HAP-1 (cell line): ENCODE measurements around the gene HOXD13.

Experiments used
- DNase-seq, 2 experiments: peaks; one replicate each; pipeline ENCODE4 v3.0.0-alpha.2; 2016 to 2020; ENCODE audit warnings: low spot score in 2 of 2
- H3K27me3 ChIP-seq: fragments of 250-450 bp; sonication (Bioruptor Pico); 2 replicates; pipeline ENCODE4 v1.5.1; 2020; ENCODE audit warnings: low read depth, mild to moderate bottlenecking, moderate library complexity
- H3K36me3 ChIP-seq: fragments of 250-450 bp; sonication (Bioruptor Pico); replicated peaks from 2 replicates; pipeline ENCODE4 v1.5.1; 2020; ENCODE audit warnings: mild to moderate bottlenecking
- H3K4me1 ChIP-seq: fragments of 250-450 bp; sonication (Bioruptor Pico); 2 replicates; pipeline ENCODE4 v1.5.1; 2020; ENCODE audit warnings: mild to moderate bottlenecking
- H3K4me3 ChIP-seq: fragments of 250-450 bp; sonication (Bioruptor Pico); 2 replicates; pipeline ENCODE4 v1.5.1; 2020; ENCODE audit warnings: mild to moderate bottlenecking, moderate library complexity
- H3K9me3 ChIP-seq: fragments of 250-450 bp; sonication (Bioruptor Pico); 2 replicates; pipeline ENCODE4 v1.5.1; 2020; ENCODE audit warnings: mild to moderate bottlenecking, moderate library complexity
- in situ Hi-C: fragments of 300-500 bp; cut with MboI; formaldehyde crosslinking; loops from 3 replicates; pipeline ENCODE4 v1.14.3; 2020; ENCODE audit warnings: low sequenced_read_pairs, inconsistent platforms, mixed read lengths

HOXD13 gene

DNA sequence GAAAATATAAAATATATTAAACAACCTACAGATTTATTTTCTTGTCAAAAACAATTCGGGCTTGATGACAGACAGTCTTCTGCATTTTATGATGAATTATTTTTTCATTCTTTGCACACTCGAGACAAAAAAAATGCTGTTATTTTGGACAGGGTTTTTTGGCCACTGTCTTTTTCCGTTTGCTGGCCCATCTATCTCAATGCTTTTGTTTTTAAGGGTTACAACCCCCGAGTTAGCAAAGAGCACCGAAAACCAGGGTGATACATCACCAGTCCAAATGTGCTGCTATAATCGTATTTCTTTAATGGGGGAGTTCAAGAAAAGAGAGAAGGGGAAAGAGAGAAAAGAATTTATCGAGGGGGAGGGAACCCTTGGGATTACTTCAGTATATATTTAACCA, 16.5 kb upstream of the HOXD13 start:
- in situ Hi-C loops, result loop anchor here (25.0 kb wide), 2 partner anchors 1039 to 1364 kb away; no protein-coding TSS in a partner anchor
- DNase-seq, result no peak
- H3K9me3 ChIP-seq, result peaks cover 5% of the 10 kb centered on the region
- no peak overlapping the region for H3K4me3 ChIP-seq
- no peaks in the 10 kb centered on the region for H3K36me3 ChIP-seq
- H3K4me1 ChIP-seq, result peaks cover 8% of the 10 kb centered on the region
- peaks cover 89% of the 10 kb centered on the region for H3K27me3 ChIP-seq

DNA sequence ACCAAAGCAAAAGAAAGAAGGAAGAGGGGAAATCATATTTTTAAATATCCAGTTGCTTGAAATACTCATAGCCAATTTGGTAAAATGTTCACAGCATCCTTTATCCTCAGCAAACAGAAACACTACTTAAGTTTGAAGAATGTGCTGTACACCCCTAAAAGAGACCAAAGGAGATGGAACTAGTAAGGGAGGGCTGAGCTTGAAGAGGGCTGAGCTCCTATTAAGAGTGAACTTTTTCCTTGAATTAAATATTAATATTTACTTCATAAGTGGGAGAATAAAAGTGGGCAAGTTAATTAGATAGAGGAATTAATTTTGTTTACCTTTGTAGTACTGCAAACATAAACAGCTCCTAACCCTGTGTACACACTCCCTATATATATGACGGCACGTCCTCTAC, 15.7 kb upstream of the HOXD13 start:
- peaks cover 89% of the 10 kb centered on the region for H3K27me3 ChIP-seq
- DNase-seq, result no peak
- in situ Hi-C loops, result loop anchor here (25.0 kb wide), 2 partner anchors 1039 to 1364 kb away; no protein-coding TSS in a partner anchor
- peaks cover 8% of the 10 kb centered on the region for H3K4me1 ChIP-seq
- peaks cover 12% of the 10 kb centered on the region for H3K9me3 ChIP-seq
- no peaks in the 10 kb centered on the region for H3K36me3 ChIP-seq
- H3K4me3 ChIP-seq, result no peak overlapping the region

- H3K4me3 ChIP-seq, result no peak overlapping the region; the same call in 1 of the 2 replicates
- H3K36me3 ChIP-seq, result no peaks in the 10 kb centered on the region
- H3K4me1 ChIP-seq, result peaks cover 3% of the 10 kb centered on the region; the same call in 1 of the 2 replicates
- in situ Hi-C loops, result loop anchor here (25.0 kb wide), 2 partner anchors 1041 to 1366 kb away; no protein-coding TSS in a partner anchor
- no peak for DNase-seq
- H3K27me3 ChIP-seq, result peaks cover 92% of the 10 kb centered on the region
- peaks cover 19% of the 10 kb centered on the region for H3K9me3 ChIP-seq
Observed at GRCh38 chr2:176078541-176079284, 13.8 kb upstream of the HOXD13 start.

- peaks cover 19% of the 10 kb centered on the region for H3K9me3 ChIP-seq
- no peak for DNase-seq
- in situ Hi-C loops, result loop anchor here (25.0 kb wide), 2 partner anchors 1042 to 1367 kb away; no protein-coding TSS in a partner anchor
- H3K4me3 ChIP-seq, result peak overlapping the region; percentile 19
- peaks cover 91% of the 10 kb centered on the region for H3K27me3 ChIP-seq
- no peaks in the 10 kb centered on the region for H3K36me3 ChIP-seq
- H3K4me1 ChIP-seq, result peaks cover 3% of the 10 kb centered on the region; the same call in 1 of the 2 replicates
Observed at GRCh38 chr2:176079285-176079830, 13.2 kb upstream of the HOXD13 start.

- Histone ChIP-seq H3K27me3 (peaks cover 91% of the 10 kb centered on the region), H3K9me3 (peaks cover 19% of the 10 kb centered on the region), H3K4me3 (peak overlapping the region; percentile 19), H3K4me1 (peaks cover 3% of the 10 kb centered on the region; the same call in 1 of the 2 replicates), H3K36me3 (no peaks in the 10 kb centered on the region)
- in situ Hi-C loops, result loop anchor here (25.0 kb wide), 2 partner anchors 1043 to 1368 kb away; no protein-coding TSS in a partner anchor
- peak; percentile 80 to 89 for DNase-seq
Observed at GRCh38 chr2:176079831-176080539, 12.5 kb upstream of the HOXD13 start.

GRCh38 chr2:176080540-176081375, 11.8 kb upstream of the HOXD13 start:
- no peaks in the 10 kb centered on the region for H3K36me3 ChIP-seq
- in situ Hi-C loops, result loop anchor here (25.0 kb wide), 2 partner anchors 1043 to 1368 kb away; no protein-coding TSS in a partner anchor
- peak in 1 of 2 experiments; percentile 48 for DNase-seq
- H3K9me3 ChIP-seq, result peaks cover 19% of the 10 kb centered on the region
- peaks cover 3% of the 10 kb centered on the region; the same call in 1 of the 2 replicates for H3K4me1 ChIP-seq
- H3K4me3 ChIP-seq, result peak overlapping the region; percentile 11; the same call in 1 of the 2 replicates
- peaks cover 91% of the 10 kb centered on the region for H3K27me3 ChIP-seq

DNA sequence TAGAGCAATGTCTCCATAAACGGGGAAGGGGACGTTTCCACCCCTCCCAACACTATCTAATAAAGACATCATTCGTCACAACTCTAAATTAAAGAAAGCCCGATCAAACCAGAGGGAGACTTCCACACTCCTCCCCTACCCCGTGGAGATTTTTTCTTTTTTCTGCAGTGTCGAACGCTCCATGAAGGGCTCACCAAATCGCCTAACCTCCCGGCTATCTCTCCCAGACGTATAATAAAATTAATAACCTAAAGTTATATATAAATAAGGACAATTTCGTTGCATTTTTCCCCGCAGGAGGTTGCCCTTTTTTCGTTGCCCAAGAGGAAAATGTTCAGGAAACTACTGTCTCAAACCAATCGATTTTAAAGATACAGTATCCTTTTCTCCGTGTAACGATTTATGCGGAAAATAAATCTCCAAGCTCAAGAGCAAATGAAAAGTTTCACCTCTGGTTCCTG, 11.1 kb upstream of the HOXD13 start:
- Histone ChIP-seq H3K36me3 (no peaks in the 10 kb centered on the region), H3K9me3 (peaks cover 19% of the 10 kb centered on the region), H3K4me1 (peaks cover 3% of the 10 kb centered on the region; the same call in 1 of the 2 replicates), H3K4me3 (no peak overlapping the region), H3K27me3 (peaks cover 91% of the 10 kb centered on the region)
- in situ Hi-C loops, result loop anchor here (25.0 kb wide), 2 partner anchors 1044 to 1369 kb away; no protein-coding TSS in a partner anchor
- DNase-seq, result no peak

GRCh38 chr2:176081837-176082524, 10.5 kb upstream of the HOXD13 start:
- Histone ChIP-seq H3K4me3 (no peak overlapping the region), H3K27me3 (peaks cover 91% of the 10 kb centered on the region), H3K4me1 (peaks cover 3% of the 10 kb centered on the region; the same call in 1 of the 2 replicates), H3K9me3 (peaks cover 19% of the 10 kb centered on the region), H3K36me3 (no peaks in the 10 kb centered on the region)
- DNase-seq, result no peak
- in situ Hi-C loops, result loop anchor here (25.0 kb wide), 2 partner anchors 1045 to 1370 kb away; no protein-coding TSS in a partner anchor

GRCh38 chr2:176082525-176082823, 10.0 kb upstream of the HOXD13 start:
- H3K4me1 ChIP-seq, result peaks cover 3% of the 10 kb centered on the region; the same call in 1 of the 2 replicates
- no peak overlapping the region for H3K4me3 ChIP-seq
- no peak for DNase-seq
- H3K27me3 ChIP-seq, result peaks cover 86% of the 10 kb centered on the region
- H3K9me3 ChIP-seq, result peaks cover 19% of the 10 kb centered on the region
- in situ Hi-C loops, result loop anchor here (25.0 kb wide), 2 partner anchors 1045 to 1370 kb away; no protein-coding TSS in a partner anchor
- H3K36me3 ChIP-seq, result no peaks in the 10 kb centered on the region

GRCh38 chr2:176082824-176083751, 9.4 kb upstream of the HOXD13 start:
- DNase-seq, result no peak
- Histone ChIP-seq H3K4me1 (peaks cover 5% of the 10 kb centered on the region; the same call in 1 of the 2 replicates), H3K4me3 (no peak overlapping the region), H3K27me3 (peaks cover 80% of the 10 kb centered on the region), H3K9me3 (peaks cover 19% of the 10 kb centered on the region), H3K36me3 (no peaks in the 10 kb centered on the region)
- in situ Hi-C loops, result loop anchor here (25.0 kb wide), 2 partner anchors 1046 to 1371 kb away; no protein-coding TSS in a partner anchor

DNA sequence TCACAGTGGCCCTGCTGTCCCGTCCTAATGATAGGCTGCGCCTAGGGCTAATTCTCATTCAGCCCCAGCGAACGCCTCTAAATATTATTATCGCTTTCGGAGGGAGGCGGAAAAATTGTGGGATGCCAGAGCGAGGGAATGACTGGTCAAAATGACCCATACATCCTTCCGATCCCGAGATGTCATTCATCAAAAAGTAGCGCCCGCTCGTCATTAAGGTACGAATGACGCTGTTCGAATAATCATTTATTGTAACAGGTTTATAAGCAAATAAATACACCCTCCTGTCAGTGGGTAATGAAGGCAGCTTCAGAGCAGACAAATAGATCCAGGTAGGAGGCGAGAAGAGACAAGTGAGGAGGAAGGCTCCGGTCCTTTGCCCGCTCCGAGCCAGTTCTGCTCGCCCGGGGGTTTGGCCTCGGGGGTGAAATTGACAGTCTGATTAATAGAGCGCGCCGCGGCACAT, 8.7 kb upstream of the HOXD13 start, which contains the start of gene EVX2:
TSS of gene EVX2 (minus strand) at position 167 of the 466 bp plus-strand sequence. CDS start 186 bp downstream, outside the sequence.
- H3K27me3 ChIP-seq, result peaks cover 72% of the 10 kb centered on the region
- in situ Hi-C loops, result loop anchor here (25.0 kb wide), 2 partner anchors 1047 to 1372 kb away; no protein-coding TSS in a partner anchor
- no peak for DNase-seq
- H3K36me3 ChIP-seq, result no peaks in the 10 kb centered on the region
- H3K4me1 ChIP-seq, result peaks cover 12% of the 10 kb centered on the region
- H3K9me3 ChIP-seq, result peaks cover 19% of the 10 kb centered on the region
- H3K4me3 ChIP-seq, result no peak within 1 kb of the TSS
